ENCODE data around the gene WDR73.

GRCh38 chr15:84604826-84605553 is 49.1 kb downstream of the WDR73 start:
- TF ChIP-seq CTCF (IDR thresholded peaks at IDR 0.05; ENCODE audit: low read length) (no peak), EZH2 (IDR thresholded peaks at IDR 0.05; ENCODE audit: borderline replicate concordance, low read length) (no peak)

Measured in OCI-LY1 (cell line).